DMS153 treated with DMSO at 0.1 percent for 48 hours (cell line): ENCODE results near the gene CMTM7.
"Not testable (repeated sequence)": the region's sequence is repeated elsewhere in the genome, so short reads cannot be mapped to it uniquely, and the experiment has no call there.

Source experiments
- DNase-seq: peaks from one replicate; lab custom pipeline; 2025; ENCODE audit not compliant: unreplicated experiment; lab: John Stamatoyannopoulos, UW

The CMTM7 gene

DNA sequence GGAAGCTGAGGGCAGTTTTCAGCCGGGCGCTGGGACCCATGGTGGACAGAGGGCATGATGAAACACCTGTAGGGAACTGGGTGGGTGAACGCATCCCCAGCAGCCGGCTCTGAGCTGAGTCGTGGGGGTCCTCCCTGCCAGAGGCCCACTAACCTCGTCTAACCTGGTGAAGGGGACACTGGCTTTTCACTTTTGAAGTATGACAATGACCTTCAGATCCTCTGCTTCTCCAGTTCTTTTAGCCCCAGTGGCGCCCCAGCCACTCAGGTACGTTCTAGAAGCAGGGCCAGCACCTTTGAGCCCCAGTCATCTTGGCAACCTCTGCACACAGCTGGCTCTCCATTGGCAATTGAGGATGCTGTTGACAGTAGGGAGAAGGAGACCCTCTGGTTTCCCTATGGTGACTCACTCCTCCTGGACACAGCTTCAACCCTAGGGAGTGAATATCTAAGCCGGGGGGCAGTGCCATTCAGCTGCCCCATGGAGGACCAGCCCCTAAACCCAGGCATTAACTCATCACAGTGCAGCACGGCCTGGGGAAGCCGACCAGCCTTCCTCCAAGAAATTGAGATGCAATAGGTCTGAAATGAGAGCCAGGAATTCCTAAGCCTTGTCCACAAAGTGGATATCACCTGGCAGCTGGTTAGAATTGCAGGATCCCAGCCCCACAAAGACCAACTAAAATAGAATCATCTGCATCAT lies 64.9 kb downstream of the CMTM7 start:
- no peak for DNase-seq

DNA sequence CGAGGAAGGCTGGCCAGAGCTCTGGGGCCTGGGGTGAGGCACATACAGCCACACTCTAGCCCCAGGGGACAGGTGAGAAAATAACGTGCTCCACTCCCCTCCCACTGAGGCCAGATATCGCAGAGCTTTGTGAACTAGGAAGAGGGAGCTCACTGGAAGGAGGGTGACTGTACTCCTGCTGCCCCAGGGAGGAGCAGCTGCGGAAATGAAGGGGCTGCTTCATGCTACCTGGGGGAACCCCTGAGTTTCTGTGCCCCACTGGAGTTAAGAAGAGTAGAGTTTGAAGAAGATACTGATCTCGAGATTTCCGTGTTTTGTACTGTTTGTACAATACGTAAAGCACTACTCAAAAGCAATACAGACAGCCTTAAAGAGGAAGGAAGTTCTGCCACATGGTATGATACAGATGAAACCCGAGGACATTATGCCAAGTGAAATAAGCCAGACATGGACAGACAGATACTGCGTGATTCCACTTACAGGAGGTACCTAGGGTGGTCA lies 66.4 kb downstream of the CMTM7 start:
- no peak for DNase-seq

DNA sequence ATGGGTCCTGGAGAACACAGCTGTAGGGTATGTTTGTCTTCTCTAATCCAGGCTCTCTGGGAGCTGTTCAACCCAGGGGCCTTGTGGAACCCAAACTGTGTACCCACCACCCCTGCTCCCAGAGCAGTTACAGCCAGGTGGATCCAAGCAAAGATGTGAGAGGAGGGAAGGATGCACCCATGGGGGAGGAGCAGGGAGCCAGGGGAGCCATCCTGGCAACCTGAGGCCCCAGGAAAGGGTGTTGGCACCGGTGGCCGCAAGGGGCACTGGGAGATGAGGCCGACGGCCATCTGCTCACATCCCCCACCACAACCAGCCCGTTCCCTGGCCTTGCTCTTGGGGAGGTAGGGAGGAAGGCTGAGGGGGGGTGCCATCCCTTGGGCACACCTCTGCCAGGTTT lies 67.8 kb downstream of the CMTM7 start:
- no peak for DNase-seq

DNA sequence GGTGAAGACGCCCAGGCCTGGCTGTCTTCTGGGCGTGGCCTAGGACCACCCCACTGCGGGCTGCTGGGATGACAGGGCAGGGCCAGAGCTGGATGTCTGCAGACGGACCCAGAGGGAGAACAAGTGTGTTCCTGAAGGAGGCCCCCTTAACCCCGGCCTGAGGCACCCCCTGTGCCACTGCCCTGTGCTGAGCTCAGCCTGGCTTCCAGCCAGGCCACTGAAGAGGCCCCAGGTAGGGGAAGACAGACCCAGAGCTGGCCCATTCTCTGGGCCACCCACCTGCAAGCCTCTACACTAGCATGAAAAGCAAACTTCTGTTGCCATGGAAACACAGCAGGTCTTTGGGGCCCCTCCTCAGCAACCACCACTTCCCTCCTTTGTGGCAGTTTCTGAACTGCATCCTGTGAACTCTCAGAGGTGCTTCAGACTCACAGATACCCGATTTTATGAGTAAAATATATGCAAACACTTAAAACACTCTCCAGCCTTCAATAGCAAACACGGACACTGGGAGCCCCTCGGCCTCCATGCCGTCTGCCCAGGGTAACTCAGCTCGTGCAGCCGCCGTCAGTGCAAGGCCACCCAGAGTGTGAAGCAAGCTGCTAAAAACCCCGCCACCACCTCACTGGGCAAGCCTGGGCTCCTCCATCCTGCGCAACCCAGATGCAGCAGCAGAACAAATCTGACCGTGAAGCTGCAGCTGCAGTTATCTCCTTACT lies 68.5 kb downstream of the CMTM7 start:
- no peak for DNase-seq

DNA sequence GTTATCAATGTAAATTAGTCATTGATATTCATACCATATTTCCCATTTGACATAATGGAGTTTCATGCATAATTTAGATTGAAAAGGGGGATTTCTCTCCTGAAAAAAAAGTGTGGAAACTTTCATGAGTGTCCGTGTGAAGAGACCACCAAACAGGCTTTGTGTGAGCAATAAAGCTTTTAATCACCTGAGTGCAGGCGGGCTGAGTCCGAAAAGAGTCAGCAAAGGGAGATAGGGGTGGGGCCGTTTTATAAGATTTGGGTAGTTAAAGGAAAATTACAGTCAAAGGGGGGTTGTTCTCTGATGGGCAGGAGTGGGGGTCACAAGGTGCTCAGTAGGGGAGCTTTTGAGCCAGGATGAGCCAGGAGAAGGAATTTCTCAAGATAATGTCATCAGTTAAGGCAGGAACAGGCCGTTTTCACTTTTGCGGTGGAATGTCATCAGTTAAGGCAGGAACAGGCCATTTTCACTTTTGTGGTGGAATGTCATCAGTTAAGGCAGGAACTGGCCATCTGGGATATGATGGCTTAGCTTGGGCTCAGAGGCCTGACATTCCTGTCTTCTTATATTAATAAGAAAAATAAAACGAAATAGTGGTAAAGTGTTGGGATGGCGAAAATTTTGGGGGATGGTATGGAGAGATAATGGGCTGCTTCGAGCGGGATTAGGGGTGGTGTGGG lies 69.3 kb downstream of the CMTM7 start:
- DNase-seq, result not testable (repeated sequence)

DNA sequence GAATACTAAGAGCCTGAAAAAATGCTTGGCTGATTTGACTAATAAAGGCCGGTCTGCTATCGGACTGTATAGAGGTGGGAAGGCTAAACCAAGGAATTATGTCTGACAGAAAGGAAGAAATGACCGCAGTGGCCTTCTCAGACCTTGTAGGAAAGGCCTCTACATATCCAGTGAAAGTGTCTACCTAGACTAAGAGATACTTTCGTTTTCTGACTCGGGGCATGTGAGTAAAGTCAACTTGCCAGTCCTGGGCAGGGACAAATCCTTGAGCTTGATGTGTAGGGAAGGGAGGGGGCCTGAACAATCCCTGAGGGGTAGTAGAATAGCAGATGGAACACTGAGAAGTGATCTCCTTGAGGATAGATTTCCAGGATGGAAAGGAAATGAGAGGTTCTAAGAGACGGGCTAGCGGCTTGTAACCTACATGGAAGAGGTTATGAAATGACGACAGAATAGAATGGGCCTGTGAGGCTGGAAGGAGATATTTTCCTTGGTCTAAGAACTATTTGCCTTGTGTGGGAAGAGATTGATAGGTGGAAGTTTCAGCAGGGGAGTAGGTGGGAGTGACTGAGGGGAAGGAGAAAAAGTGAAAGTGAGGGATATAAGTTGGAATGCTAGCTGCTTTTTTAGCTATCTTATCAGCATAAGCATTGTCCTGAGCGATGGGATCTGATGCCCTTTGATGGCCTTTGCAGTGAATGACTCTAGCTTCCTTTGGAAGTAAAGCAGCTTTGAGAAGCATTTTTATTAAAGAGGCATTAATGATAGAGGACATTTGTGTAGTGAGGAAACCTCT lies 70.7 kb downstream of the CMTM7 start:
- DNase-seq, result not testable (repeated sequence)

DNA sequence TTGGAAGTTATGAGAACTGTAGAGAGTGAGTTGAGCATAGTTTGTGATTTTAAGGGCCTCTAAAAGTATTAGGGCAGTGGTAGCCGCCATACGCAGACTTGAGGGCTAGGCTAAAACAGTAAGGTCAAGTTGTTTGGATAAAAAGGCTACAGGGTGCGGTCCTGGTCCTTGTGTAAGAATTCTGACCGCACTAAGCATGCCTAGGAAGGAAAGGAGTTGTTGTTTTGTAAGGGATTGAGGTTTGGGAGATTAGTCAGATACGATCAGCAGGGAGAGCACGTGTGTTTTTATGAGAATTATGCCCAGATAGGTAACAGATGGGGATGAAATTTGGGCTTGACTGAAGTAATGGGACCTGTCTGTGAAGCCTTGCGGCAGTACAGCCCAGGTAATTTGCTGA lies 71.8 kb downstream of the CMTM7 start:
- DNase-seq, result not testable (repeated sequence)

DNA sequence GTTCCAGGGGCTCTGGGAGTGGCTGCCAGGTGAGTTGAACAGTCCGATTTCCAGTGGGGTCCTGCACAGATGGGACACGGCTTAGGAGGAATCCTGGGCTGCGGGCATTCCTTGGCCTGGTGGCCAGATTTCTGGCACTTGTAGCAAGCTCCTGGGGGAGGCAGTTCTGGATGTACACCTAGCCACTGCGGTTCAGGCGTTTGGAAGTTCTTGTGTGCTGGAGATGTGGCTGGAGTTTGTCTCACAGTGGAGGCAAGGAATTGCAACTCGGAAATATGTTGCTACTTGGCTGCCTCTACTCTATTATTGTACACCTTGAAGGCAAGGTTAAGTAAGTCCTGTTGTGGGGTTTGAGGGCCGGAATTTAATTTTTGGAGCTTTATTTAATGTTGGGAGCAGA lies 73.1 kb downstream of the CMTM7 start:
- not testable (repeated sequence) for DNase-seq

DNA sequence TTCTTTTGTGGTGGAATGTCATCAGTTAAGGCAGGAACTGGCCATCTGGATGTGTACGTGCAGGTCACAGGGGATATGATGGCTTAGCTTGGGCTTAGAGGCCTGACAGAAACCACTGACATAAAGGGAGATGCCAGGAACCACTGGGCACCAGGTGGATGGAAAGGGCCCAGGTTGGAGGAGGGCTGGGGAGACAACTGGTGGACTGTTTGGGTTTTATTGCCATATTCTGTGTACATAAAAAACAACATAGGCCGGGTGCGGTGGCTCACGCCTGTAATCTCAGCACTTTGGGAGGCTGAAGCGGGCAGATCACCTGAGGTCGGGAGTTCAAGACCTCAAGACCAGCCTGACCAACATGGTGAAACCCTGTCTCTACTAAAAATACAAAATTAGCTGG lies 75.2 kb downstream of the CMTM7 start:
- not testable (repeated sequence) for DNase-seq

DNA sequence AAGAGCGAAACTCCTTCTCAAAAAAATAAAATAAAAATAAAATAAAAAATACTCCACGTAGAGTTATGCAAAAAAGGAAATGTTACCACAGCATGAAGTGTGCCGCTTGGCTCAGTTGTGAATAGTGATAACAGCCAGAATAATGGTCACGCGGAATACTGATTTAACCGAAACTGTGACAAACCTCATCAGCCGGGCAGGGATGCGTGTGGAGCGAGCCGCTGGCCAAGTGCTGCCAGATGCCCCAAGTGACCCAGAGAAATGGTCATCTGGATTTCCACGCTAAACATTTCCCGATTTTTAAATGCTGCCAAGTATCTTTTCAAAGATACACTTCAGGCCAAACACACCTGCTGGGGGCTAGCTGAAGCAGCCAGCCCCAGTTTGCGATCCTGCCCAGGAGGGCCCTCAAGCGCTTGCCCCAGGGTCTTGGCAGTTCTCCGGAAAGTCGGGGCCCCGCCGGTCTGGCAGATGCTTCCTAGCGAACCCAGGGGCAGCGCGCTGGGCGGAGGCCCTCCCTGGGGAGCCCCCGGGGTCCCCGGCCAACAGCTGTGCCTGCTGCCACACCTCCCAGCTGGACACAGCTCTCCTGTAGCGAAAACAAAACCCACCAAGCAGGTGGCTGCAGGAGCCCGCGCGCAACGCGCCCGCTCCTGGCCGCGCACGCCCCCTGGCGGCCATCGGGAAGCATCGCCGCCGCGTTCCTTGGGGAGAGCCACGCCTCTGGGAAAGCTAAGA lies 75.8 kb downstream of the CMTM7 start:
- DNase-seq, result peak; percentile 57

DNA sequence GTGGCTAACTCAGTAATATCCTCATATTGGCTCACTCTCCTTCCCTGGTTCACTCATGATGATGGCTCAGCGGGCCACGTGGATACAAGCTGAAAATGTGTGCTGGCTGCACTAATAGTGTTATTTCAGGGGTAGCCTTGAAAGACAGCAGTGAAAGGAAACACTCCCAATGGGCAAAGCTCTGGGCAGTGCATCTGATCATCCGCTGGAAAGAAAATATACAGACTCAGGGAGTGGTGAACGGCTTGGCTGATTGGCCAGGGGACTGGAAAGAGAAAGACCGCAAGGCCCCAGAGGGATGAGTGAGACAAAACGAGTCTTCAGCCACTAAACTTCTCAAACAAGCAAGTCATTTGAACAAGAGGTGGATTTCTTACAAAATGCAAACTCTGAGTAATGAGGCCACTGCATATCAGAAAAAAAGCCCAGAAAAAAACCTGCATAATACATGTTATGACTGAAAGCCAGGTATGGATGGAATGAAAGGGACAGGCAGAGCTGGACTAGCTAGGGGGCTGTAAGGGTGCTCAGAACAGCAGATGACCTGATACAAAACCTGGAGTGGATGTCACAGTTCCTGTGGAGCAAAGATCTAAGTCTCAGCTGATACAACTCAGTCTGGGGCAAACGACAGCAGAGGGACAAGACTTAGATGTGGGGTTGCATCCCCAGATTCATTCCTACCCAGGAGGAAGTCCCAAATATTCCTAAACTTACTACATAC lies 77.7 kb downstream of the CMTM7 start:
- DNase-seq, result no peak

DNA sequence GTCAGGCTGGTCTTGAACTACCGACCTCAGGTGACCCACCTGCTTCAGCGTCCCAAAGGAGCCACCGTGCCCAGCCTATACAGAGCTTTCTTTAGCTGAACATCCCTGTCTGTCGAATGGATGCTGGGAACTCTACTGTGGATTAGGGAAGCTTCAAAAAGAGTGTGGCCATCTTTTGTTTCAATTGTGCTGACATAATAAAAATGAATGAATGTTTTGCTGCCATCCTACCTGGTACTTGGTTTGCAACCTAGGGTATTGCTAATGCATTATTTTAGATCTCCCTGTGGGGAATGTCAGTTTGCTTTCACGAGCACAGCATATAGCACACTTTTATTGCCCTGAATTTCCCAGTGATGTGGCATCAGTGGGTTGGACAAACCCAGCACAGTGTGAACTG lies 78.7 kb downstream of the CMTM7 start:
- DNase-seq, result no peak

DNA sequence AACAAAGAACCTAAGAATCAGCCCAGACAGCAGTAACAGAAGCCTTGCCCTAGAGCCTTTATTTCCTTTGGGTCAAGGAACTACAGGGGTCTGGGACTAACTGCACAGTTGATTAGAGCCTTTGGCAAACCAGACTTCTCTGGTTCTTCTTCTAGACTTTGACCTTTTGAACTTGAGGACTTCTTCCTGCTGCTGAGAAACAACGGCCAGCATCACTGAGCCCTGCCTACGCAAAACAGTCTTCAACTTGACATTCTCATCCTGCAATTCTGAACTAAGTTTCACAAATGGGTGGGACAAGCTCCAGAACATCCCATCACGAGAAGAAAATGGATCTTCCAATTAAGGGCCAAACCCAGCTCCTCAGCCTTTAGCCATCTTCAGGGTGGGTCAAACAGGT lies 79.6 kb downstream of the CMTM7 start:
- DNase-seq, result no peak

DNA sequence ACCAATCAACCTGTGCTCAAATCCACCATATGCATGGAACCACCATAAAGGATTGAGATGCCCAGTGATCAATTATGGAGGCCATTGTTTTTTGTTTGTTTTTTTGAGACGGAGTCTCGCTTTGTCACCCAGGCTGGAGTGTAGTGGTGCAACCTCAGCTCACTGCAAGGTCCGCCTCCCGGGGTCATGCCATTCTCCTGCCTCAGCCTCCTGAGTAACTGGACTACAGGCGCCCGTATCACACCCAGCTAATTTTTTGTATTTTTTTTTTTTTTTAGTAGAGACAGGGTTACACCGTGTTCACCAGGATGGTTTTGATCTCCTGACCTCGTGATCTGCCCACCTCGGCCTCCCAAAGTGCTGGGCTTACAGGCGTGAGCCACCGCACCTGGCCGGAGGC lies 80.5 kb downstream of the CMTM7 start:
- DNase-seq, result not testable (repeated sequence)

DNA sequence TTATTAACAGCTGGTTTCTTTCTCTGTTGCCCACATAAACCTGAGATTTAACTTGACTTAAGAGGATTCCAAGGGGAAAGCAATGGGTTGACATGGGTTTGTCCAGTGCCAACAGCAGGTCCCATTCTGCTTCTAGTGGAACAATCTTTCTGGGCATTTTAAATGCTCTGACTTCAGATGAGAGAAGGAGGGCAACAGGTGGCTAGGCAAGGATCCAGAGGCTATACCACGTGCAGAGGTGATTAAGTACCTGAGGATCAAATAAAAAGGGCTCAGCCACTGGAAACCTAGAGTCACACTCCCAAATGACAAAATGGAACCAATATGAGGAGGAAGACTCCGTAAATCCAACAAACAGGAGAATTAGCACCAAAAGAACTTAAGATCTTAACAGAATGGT lies 82.5 kb downstream of the CMTM7 start:
- no peak for DNase-seq

DNA sequence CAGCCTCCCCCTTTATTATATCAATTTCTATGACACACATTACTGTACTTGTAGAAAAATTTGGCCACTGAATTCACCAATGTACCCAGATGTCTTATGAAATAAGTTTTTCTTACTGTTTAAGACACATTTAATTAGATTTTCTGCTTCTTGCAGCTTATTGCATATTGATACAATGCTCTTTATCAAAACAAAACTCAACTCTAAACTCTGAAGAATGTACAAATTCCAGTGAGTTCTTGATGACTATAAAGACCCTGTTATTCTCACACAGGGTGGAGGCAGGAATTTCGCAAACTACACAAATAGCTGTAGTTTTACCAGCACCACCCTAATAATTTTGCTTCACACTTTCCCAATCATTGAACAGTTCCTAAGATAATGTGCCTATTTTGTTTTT lies 89.0 kb downstream of the CMTM7 start:
- DNase-seq, result no peak

DNA sequence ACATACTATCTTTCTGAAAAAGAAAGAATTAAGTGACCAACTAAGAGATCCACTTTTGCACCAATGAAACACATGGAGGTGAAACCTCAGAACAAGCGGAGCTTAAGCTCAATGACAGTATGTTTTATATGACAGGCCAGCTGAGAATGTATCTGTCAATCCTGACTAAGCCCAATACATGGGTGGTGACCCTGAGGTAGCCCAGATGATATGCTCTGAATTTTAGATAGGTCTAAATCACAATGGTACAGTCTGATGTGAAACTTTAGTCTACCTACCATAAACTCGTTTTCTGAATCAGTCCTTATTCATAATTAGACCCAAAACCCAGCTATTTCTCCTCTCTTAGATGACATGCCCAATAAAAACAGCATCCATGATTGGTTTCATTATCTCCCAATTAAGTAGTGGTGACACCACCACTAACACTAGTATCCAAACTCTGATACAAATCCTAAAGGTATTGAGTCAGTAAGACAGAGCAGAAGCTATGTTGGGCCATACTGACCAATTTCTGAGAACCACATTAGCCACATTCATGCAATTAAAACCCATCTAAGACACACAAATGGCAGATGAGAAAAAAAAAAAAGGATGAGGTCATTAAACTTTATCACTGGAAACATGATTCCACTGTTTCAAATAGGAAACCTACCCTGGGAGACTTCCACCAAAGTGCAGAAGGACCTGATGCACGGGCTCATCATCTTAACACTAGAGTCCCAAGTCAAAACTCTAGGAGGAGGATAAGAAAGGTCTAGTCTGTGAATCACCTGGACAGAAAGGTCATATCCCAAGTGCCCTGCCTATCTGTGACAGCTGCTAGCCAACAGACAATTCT lies 90.4 kb downstream of the CMTM7 start:
- DNase-seq, result no peak

DNA sequence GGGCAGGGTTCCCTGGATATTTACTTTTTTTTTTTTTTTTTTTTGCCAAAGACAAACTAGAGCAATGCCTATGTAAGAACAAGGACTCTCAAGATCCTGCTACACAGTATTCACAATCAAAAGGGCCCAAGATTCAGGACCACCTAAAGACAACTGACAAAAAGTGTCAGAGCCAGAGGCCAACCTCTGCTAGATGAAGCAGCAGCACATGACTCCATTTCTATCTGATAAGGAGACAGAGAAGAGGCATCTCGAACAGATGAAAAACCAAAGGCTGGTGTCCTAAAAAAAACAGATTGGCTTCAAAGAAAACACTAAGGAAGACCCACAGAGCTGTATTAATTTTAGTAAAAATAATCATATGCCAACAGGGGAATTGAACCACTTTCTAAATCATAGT lies 91.0 kb downstream of the CMTM7 start:
- no peak for DNase-seq

DNA sequence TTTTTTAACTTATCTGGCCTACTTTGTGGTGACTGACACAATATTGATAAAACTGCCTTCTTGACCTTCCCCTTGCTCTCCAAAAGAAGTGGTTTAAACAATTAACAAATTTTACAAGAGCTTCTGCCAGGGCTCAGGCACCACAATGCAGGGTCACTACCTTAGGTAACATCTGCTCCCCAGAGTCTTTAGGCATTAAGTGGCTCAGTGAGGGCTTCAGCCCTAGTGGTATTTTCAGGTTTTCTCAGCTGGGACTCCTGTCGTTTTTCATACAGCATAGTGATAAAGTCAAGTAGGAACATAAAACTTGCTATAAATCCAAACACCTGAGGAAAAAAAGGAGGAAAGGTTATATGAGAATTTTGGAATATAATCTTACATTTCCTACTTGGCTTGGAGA lies 92.1 kb downstream of the CMTM7 start:
- DNase-seq, result no peak
